ENCODE data around the gene ROR1.

Gene ROR1

GRCh38 chr1:64194168-64195080 lies 420.6 kb downstream of the ROR1 start:
- no peak for TF ChIP-seq CTCF (conservative IDR thresholded peaks at IDR 0.05; ENCODE audit: low read depth, low read length)
- DNase-seq (ENCODE audit: low read depth), result no peak

GRCh38 chr1:64195081-64195395 lies 421.2 kb downstream of the ROR1 start:
- no peak for TF ChIP-seq CTCF (conservative IDR thresholded peaks at IDR 0.05; ENCODE audit: low read depth, low read length)
- DNase-seq (ENCODE audit: low read depth), result no peak
- H3K4me3 ChIP-seq (ENCODE audit: low read depth, low read length), result no peak overlapping the region

More at GRCh38 chr1:64194168-64195080, 420.6 kb downstream of the ROR1 start:
- H3K4me3 ChIP-seq (ENCODE audit: low read depth, low read length), result no peak overlapping the region

- no peak for DNase-seq (ENCODE audit: low read depth)
- no peak for TF ChIP-seq CTCF (conservative IDR thresholded peaks at IDR 0.05; ENCODE audit: low read depth, low read length)
- H3K4me3 ChIP-seq (ENCODE audit: low read depth, low read length), result no peak overlapping the region
These were observed 422.5 kb downstream of the ROR1 start for GRCh38 chr1:64196074-64196870.

GRCh38 chr1:64197076-64197475 lies 423.3 kb downstream of the ROR1 start:
- DNase-seq (ENCODE audit: low read depth), result no peak
- TF ChIP-seq CTCF (conservative IDR thresholded peaks at IDR 0.05; ENCODE audit: low read depth, low read length), result no peak
- H3K4me3 ChIP-seq (ENCODE audit: low read depth, low read length), result no peak overlapping the region

- no peak overlapping the region for H3K4me3 ChIP-seq (ENCODE audit: low read depth, low read length)
- TF ChIP-seq CTCF (conservative IDR thresholded peaks at IDR 0.05; ENCODE audit: low read depth, low read length), result no peak
- peak; percentile 48 for DNase-seq (ENCODE audit: low read depth)
These were observed 425.3 kb downstream of the ROR1 start for GRCh38 chr1:64199154-64199553.

- no peak for TF ChIP-seq CTCF (conservative IDR thresholded peaks at IDR 0.05; ENCODE audit: low read depth, low read length)
- DNase-seq (ENCODE audit: low read depth), result no peak
- H3K4me3 ChIP-seq (ENCODE audit: low read depth, low read length), result no peak overlapping the region
These were observed 426.2 kb downstream of the ROR1 start for GRCh38 chr1:64200064-64200463.

Data from choroid plexus epithelial cell (primary cell).